ENCODE results near the gene RUVBL1. TPM values are rescaled to one million over a fixed set of nuclear protein-coding genes. Genes with fewer than 3 reads are reported as not detected.
A peak's percentile ranks its signal among the peaks of the same experiment; 100 is the strongest.

The RUVBL1 gene
- total and polyA plus RNA-seq, 2 donors (not counting 1 experiment from before 2014, with no cell fraction given) = 52.3 to 67.2 TPM

GRCh38 chr3:128078875-128079274, 44.7 kb downstream of the RUVBL1 start:
- Histone ChIP-seq H3K4me2 (ENCODE audit: extremely low read depth, insufficient read depth, low read length) (no peak overlapping the region), H3K79me2 (ENCODE audit: control insufficient read depth, insufficient read depth, low read length) (no peaks in the 10 kb centered on the region), H4K20me1 (ENCODE audit: control insufficient read depth, extremely low read depth, insufficient read depth, low read length) (no peaks in the 10 kb centered on the region), H3K9ac (ENCODE audit: insufficient read depth, low read length) (no peak overlapping the region), H3K4me1 (ENCODE audit: control insufficient read depth, extremely low read depth, insufficient read depth, low read length) (peaks cover 49% of the 10 kb centered on the region), H3K27ac (ENCODE audit: insufficient read depth, low read length) (peak overlapping the region; percentile 67), H2AFZ (ENCODE audit: low read length) (no peak overlapping the region), H3K36me3 (ENCODE audit: control insufficient read depth, insufficient read depth, low read length) (peaks cover 6% of the 10 kb centered on the region), H3K27me3 (ENCODE audit: control insufficient read depth, insufficient read depth, low read length) (no peaks in the 10 kb centered on the region), H3K9me3 (ENCODE audit: control insufficient read depth, insufficient read depth, low read depth, low read length) (no peaks in the 10 kb centered on the region), H3K4me3 (replicated peaks in 1 of 4; ENCODE audit: control extremely low read depth in 1 of 4, insufficient read depth in 1 of 4, low read depth in 3 of 4, low read length in 4 of 4) (no peak overlapping the region)
- no peak for TF ChIP-seq EZH2 (IDR thresholded peaks at IDR 0.05; ENCODE audit: low read length, missing control alignments)
- no peak for TF ChIP-seq CTCF (conservative IDR thresholded peaks at IDR 0.05 in 1 of 2, IDR thresholded peaks at IDR 0.05 in 1 of 2; ENCODE audit: low read depth in 1 of 2, low read length in 2 of 2)
- no peak for DNase-seq (ENCODE audit: low read depth in 2 of 2)

DNA sequence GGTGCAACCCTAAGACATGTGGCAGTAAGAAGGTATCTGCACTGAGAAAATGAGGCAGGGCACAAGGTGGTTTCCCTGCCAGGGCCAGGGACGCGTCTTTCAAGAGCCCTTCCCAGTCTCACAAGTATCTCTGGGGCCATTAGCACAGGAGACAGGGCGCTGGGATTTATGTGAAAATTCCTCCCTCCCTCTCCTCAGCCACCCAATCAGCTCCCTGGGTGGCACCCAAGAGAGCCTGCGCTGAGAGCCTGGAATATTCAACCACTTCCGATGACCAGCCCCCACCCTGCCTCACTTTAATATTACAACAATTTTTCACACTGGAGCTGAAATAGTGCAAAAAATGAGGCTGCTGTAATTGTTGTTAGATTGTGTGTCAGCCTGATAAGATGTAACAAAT, 45.3 kb downstream of the RUVBL1 start:
- no peaks in the 10 kb centered on the region for H3K79me2 ChIP-seq (ENCODE audit: control insufficient read depth, insufficient read depth, low read length)
- H3K27ac ChIP-seq (ENCODE audit: insufficient read depth, low read length) = no peak overlapping the region
- H3K4me3 ChIP-seq (replicated peaks in 1 of 4; ENCODE audit: control extremely low read depth in 1 of 4, insufficient read depth in 1 of 4, low read depth in 3 of 4, low read length in 4 of 4) = no peak overlapping the region
- no peaks in the 10 kb centered on the region for H4K20me1 ChIP-seq (ENCODE audit: control insufficient read depth, extremely low read depth, insufficient read depth, low read length)
- no peak overlapping the region for H3K4me2 ChIP-seq (ENCODE audit: extremely low read depth, insufficient read depth, low read length)
- H3K4me1 ChIP-seq (ENCODE audit: control insufficient read depth, extremely low read depth, insufficient read depth, low read length) = peaks cover 49% of the 10 kb centered on the region
- H3K27me3 ChIP-seq (ENCODE audit: control insufficient read depth, insufficient read depth, low read length) = no peaks in the 10 kb centered on the region
- H3K9me3 ChIP-seq (ENCODE audit: control insufficient read depth, insufficient read depth, low read depth, low read length) = no peaks in the 10 kb centered on the region
- no peak for DNase-seq (ENCODE audit: low read depth in 2 of 2)
- peaks cover 7% of the 10 kb centered on the region for H3K36me3 ChIP-seq (ENCODE audit: control insufficient read depth, insufficient read depth, low read length)
- H3K9ac ChIP-seq (ENCODE audit: insufficient read depth, low read length) = no peak overlapping the region
- no peak for TF ChIP-seq EZH2 (IDR thresholded peaks at IDR 0.05; ENCODE audit: low read length, missing control alignments)
- TF ChIP-seq CTCF (conservative IDR thresholded peaks at IDR 0.05 in 1 of 2, IDR thresholded peaks at IDR 0.05 in 1 of 2; ENCODE audit: low read depth in 1 of 2, low read length in 2 of 2) = no peak
- no peak overlapping the region for H2AFZ ChIP-seq (ENCODE audit: low read length)

GRCh38 chr3:128077665-128078064, 45.9 kb downstream of the RUVBL1 start:
- H3K36me3 ChIP-seq (ENCODE audit: control insufficient read depth, insufficient read depth, low read length) = peaks cover 12% of the 10 kb centered on the region
- no peak for TF ChIP-seq CTCF (conservative IDR thresholded peaks at IDR 0.05 in 1 of 2, IDR thresholded peaks at IDR 0.05 in 1 of 2; ENCODE audit: low read depth in 1 of 2, low read length in 2 of 2)
- no peak for TF ChIP-seq EZH2 (IDR thresholded peaks at IDR 0.05; ENCODE audit: low read length, missing control alignments)

More at GRCh38 chr3:128077665-128078064, 45.9 kb downstream of the RUVBL1 start:
- Histone ChIP-seq H4K20me1 (ENCODE audit: control insufficient read depth, extremely low read depth, insufficient read depth, low read length) (no peaks in the 10 kb centered on the region), H3K9ac (ENCODE audit: insufficient read depth, low read length) (no peak overlapping the region), H3K27ac (ENCODE audit: insufficient read depth, low read length) (no peak overlapping the region), H3K27me3 (ENCODE audit: control insufficient read depth, insufficient read depth, low read length) (no peaks in the 10 kb centered on the region), H3K79me2 (ENCODE audit: control insufficient read depth, insufficient read depth, low read length) (no peaks in the 10 kb centered on the region), H3K9me3 (ENCODE audit: control insufficient read depth, insufficient read depth, low read depth, low read length) (no peaks in the 10 kb centered on the region), H3K4me1 (ENCODE audit: control insufficient read depth, extremely low read depth, insufficient read depth, low read length) (peaks cover 49% of the 10 kb centered on the region), H2AFZ (ENCODE audit: low read length) (no peak overlapping the region), H3K4me3 (replicated peaks in 1 of 4; ENCODE audit: control extremely low read depth in 1 of 4, insufficient read depth in 1 of 4, low read depth in 3 of 4, low read length in 4 of 4) (no peak overlapping the region), H3K4me2 (ENCODE audit: extremely low read depth, insufficient read depth, low read length) (no peak overlapping the region)
- DNase-seq (ENCODE audit: low read depth in 2 of 2) = no peak

All from fibroblast of lung (primary cell).